ENCODE measurements around the gene ST6GALNAC4. TPM values are rescaled to one million over a fixed set of nuclear protein-coding genes. Genes with fewer than 3 reads are reported as not detected.

ST6GALNAC4 gene
- total RNA-seq, 1 experiment from 2014 or later: 38.0 TPM

- Histone ChIP-seq H3K4me1 (ENCODE audit: control insufficient read depth, insufficient read depth, low read length) (peaks cover 37% of the 10 kb centered on the region), H3K27ac (ENCODE audit: low read length) (peak overlapping the region; percentile 93), H3K36me3 (ENCODE audit: control insufficient read depth, insufficient read depth, low read length) (peaks cover 4% of the 10 kb centered on the region; the same call in 1 of the 2 replicates), H3K4me3 (ENCODE audit: low read depth in 2 of 2, low read length in 2 of 2) (no peak overlapping the region), H3K27me3 (ENCODE audit: control insufficient read depth, insufficient read depth, low read length) (no peaks in the 10 kb centered on the region), H3K9me3 (ENCODE audit: control insufficient read depth, insufficient read depth, low read depth, low read length) (no peaks in the 10 kb centered on the region)
- CTCF ChIA-PET: no interaction called here
- intact Hi-C loops (cut with micrococcal nuclease; ENCODE audit: unreplicated experiment): no loop called here
- no peak for DNase-seq (ENCODE audit: low read depth, low spot score)
- in situ Hi-C loops (cut with HindIII; ENCODE audit: low pct_unique_long_range_greater_than_20kb, low sequenced_read_pairs): loop anchor here (25.0 kb wide), 1 partner anchor 153 kb away; no protein-coding TSS in a partner anchor
- POLR2A ChIA-PET: no interaction called here
- no peak for ATAC-seq
- TF ChIP-seq POLR2AphosphoS5 (IDR thresholded peaks at IDR 0.05; ENCODE audit: low read depth, low read length) (no peak), REST (IDR thresholded peaks at IDR 0.05; ENCODE audit: insufficient read depth in 1 of 2, low read depth in 2 of 2, low read length in 1 of 2) (no peak), TCF7L2 (IDR thresholded peaks at IDR 0.05; ENCODE audit: low read depth, low read length) (no peak), SIN3A (IDR thresholded peaks at IDR 0.05; ENCODE audit: borderline replicate concordance, insufficient read depth, low read depth, low read length) (no peak)
- TF ChIP-seq, protein P1, sequence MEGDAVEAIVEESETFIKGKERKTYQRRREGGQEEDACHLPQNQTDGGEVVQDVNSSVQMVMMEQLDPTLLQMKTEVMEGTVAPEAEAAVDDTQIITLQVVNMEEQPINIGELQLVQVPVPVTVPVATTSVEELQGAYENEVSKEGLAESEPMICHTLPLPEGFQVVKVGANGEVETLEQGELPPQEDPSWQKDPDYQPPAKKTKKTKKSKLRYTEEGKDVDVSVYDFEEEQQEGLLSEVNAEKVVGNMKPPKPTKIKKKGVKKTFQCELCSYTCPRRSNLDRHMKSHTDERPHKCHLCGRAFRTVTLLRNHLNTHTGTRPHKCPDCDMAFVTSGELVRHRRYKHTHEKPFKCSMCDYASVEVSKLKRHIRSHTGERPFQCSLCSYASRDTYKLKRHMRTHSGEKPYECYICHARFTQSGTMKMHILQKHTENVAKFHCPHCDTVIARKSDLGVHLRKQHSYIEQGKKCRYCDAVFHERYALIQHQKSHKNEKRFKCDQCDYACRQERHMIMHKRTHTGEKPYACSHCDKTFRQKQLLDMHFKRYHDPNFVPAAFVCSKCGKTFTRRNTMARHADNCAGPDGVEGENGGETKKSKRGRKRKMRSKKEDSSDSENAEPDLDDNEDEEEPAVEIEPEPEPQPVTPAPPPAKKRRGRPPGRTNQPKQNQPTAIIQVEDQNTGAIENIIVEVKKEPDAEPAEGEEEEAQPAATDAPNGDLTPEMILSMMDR (IDR thresholded peaks at IDR 0.05): no peak; the same call in 1 of the 2 replicates
- BruUV-seq (replicated peaks): no TSS peak
Measured at GRCh38 chr9:127934248-127934647, 17.4 kb upstream of the ST6GALNAC4 start.

DNA sequence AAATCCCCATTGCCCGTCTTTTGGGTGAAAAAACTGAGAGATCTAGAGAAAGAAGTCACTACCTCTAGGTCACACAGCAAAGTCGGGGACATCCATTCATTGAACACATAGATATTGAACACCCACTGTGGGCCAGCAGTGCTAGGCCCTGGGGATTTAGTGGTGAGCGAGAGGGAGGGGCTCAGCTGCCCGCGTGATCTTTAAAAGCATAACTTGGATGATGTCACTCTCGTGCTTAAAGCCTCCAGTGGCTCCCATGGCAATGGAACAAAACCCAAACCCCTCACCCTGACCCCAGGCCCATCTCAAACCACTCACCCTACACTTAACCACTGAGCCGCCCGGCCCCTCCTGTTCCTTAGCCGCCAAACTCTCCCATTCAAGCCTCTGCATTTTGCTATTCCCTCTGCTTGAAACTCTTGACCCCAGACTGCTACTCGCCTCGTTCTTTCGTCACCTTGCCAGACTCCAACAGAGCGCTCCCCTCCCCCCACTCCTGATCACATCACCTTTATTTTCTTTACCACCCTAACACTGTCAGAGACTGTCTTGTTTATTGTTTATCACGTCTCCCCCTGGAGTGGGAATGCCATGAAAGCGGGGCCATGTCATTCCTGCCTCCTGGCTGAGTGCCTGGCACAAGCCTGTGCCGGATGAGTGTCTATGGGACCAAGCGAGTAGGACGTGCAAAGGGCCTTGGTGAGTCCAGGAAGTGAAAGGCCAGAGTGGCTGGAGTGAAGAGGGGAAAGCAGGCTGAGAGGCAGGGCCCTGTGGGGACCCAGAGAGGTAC lies 14.4 kb upstream of the ST6GALNAC4 start:
- TSS peak; percentile 22 for BruUV-seq (replicated peaks)
- TF ChIP-seq SIN3A (IDR thresholded peaks at IDR 0.05; ENCODE audit: borderline replicate concordance, insufficient read depth, low read depth, low read length) (peak; percentile 81; the same call in 1 of the 2 replicates), TCF7L2 (IDR thresholded peaks at IDR 0.05; ENCODE audit: low read depth, low read length) (no peak), POLR2AphosphoS5 (IDR thresholded peaks at IDR 0.05; ENCODE audit: low read depth, low read length) (peak; percentile 62), REST (IDR thresholded peaks at IDR 0.05; ENCODE audit: insufficient read depth in 1 of 2, low read depth in 2 of 2, low read length in 1 of 2) (no peak)
- TF ChIP-seq, protein P1 (IDR thresholded peaks at IDR 0.05): no peak
- ChIA-PET POLR2A (no interaction called here), CTCF (no interaction called here)
- H3K4me1 ChIP-seq (ENCODE audit: control insufficient read depth, insufficient read depth, low read length): peaks cover 41% of the 10 kb centered on the region
- H3K9me3 ChIP-seq (ENCODE audit: control insufficient read depth, insufficient read depth, low read depth, low read length): no peaks in the 10 kb centered on the region
- peak overlapping the region; percentile 50 to 62 for H3K4me3 ChIP-seq (ENCODE audit: low read depth in 2 of 2, low read length in 2 of 2)
- intact Hi-C loops (cut with micrococcal nuclease; ENCODE audit: unreplicated experiment) (no loop called here), in situ Hi-C loops (cut with HindIII; ENCODE audit: low pct_unique_long_range_greater_than_20kb, low sequenced_read_pairs) (loop anchor here (25.0 kb wide), 1 partner anchor 156 kb away; no protein-coding TSS in a partner anchor)
- no peaks in the 10 kb centered on the region for H3K27me3 ChIP-seq (ENCODE audit: control insufficient read depth, insufficient read depth, low read length)
- DNase-seq (ENCODE audit: low read depth, low spot score) (peak; percentile 83), ATAC-seq (peak; percentile 31)
- H3K36me3 ChIP-seq (ENCODE audit: control insufficient read depth, insufficient read depth, low read length): no peaks in the 10 kb centered on the region
- peak overlapping the region; percentile 92 for H3K27ac ChIP-seq (ENCODE audit: low read length)

Data from Panc1 (cell line).